Measurements from ENCODE around the gene LMLN. TPM values are rescaled to one million over a fixed set of nuclear protein-coding genes. Genes with fewer than 3 reads are reported as not detected.
"Not testable (repeated sequence)": the region's sequence is repeated elsewhere in the genome, so short reads cannot be mapped to it uniquely, and the experiment has no call there.

LMLN gene
- total and polyA plus RNA-seq, 8 donors = 9.0 to 12.2 (median 10.0) TPM

DNA sequence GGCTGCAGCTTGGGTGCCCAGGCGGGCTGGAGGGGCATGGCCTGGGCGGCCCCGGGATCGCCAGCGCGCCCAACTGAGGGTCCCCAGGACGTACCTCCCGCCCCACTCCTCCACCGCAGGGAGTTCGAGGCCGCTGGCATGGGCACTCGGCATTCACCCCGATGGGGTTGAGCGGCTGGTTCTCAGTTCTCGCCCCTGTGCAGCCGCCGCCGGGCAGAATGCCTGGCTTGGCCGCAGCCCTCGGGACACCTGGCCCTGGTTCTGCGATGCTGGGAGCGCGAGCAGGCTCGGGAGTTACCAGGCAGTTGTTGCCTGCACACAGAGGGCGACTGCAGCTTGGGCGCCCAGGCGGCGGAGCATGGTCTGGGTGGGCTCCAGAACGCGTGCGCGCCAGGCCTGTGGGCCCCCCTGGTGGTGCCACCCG, 121.4 kb downstream of the LMLN start:
- Histone ChIP-seq H3K27ac (no peak overlapping the region), H3K9me3 (no peaks in the 10 kb centered on the region), H3K4me1 (peaks cover 6 to 19% of the 10 kb centered on the region in 2 donors), H3K4me3 (peak overlapping the region in 1 of 2 donors; percentile 27), H3K36me3 (no peaks in the 10 kb centered on the region), H3K27me3 (peaks cover 73 to 96% of the 10 kb centered on the region in 2 donors)
- ATAC-seq = no peak
- intact Hi-C loops (cut with DNase I) = no loop called here
- DNase-seq = no peak
- TF ChIP-seq, protein P1, sequence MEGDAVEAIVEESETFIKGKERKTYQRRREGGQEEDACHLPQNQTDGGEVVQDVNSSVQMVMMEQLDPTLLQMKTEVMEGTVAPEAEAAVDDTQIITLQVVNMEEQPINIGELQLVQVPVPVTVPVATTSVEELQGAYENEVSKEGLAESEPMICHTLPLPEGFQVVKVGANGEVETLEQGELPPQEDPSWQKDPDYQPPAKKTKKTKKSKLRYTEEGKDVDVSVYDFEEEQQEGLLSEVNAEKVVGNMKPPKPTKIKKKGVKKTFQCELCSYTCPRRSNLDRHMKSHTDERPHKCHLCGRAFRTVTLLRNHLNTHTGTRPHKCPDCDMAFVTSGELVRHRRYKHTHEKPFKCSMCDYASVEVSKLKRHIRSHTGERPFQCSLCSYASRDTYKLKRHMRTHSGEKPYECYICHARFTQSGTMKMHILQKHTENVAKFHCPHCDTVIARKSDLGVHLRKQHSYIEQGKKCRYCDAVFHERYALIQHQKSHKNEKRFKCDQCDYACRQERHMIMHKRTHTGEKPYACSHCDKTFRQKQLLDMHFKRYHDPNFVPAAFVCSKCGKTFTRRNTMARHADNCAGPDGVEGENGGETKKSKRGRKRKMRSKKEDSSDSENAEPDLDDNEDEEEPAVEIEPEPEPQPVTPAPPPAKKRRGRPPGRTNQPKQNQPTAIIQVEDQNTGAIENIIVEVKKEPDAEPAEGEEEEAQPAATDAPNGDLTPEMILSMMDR (IDR thresholded peaks at IDR 0.05) = no peak

DNA sequence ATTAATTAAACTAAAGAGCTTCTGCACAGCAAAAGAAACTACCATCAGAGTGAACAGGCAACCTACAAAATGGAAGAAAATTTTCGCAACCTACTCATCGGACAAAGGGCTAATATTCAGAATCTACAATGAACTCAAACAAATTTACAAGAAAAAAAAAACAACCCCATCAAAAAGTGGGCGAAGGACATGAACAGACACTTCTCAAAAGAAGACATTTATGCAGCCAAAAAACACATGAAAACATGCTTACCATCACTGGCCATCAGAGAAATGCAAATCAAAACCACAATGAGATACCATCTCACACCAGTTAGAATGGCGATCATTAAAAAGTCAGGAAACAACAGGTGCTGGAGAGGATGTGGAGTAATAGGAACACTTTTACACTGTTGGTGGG, 122.2 kb downstream of the LMLN start:
- H3K4me3 ChIP-seq; intact Hi-C loops (cut with DNase I); DNase-seq; H3K9me3 ChIP-seq; ATAC-seq; H3K36me3 ChIP-seq; H3K27ac ChIP-seq: not testable (repeated sequence)
- H3K27me3 ChIP-seq = peaks cover 67 to 95% of the 10 kb centered on the region in 2 donors
- H3K4me1 ChIP-seq = peaks cover 6 to 19% of the 10 kb centered on the region in 2 donors

DNA sequence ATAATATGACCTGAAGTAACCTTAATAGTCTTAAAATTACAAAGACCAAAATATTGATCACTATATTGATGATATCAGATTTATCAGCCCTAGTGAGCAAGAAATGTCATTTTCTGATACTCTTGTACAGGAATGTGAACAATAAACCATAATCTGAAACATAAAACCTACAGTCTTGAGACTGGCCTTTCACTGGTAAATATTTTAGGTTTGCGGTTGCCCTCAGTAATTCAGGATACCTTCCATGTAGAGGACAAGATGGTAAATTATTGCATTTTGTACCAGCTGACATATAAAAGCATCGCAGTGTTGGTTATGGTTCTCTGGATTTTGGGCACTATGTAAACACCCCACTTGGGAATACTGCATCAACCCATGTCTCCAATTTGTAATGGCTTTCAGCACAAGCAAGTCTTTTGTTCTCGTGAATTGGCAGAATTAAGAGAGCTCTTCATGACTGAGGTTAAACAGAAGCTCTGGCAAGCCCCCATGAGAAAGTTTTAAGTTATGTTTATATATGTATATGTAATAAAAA, 128.5 kb downstream of the LMLN start:
- H3K36me3 ChIP-seq = no peaks in the 10 kb centered on the region
- no peak overlapping the region for H3K4me3 ChIP-seq
- TF ChIP-seq, protein P1 (IDR thresholded peaks at IDR 0.05) = no peak
- H3K27me3 ChIP-seq = peaks cover 62 to 90% of the 10 kb centered on the region in 2 donors
- H3K27ac ChIP-seq = no peak overlapping the region
- no peak for DNase-seq
- intact Hi-C loops (cut with DNase I) = no loop called here
- no peak for ATAC-seq
- H3K9me3 ChIP-seq = no peaks in the 10 kb centered on the region
- no peaks in the 10 kb centered on the region for H3K4me1 ChIP-seq

DNA sequence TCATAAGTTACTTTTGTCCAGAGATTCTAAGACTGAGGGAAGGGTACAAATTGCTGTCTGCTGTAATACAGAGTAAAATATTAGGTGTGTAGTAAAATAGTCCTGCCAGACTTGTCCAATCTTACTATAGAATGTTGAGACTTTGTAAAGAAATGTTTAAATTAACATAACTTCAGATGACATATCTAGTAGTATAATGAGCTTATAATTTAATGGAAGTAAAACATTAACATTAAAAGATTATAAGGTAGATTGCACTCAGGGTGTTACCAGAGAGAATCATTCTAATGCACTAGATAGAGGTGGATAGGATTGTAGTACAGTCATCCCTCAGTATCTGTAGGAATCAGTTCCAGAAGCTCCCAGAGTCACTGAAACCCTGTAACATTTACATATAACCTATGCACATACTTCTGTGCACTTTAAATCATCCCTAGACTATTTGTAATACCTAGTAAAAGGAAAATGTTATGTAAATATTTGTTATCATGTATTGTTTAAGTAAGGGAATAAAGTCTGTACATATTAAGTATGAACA, 130.8 kb downstream of the LMLN start:
- H3K27me3 ChIP-seq = peaks cover 54 to 90% of the 10 kb centered on the region in 2 donors
- ATAC-seq = no peak
- no peak for DNase-seq
- no peaks in the 10 kb centered on the region for H3K4me1 ChIP-seq
- H3K9me3 ChIP-seq = no peaks in the 10 kb centered on the region
- no peak overlapping the region for H3K4me3 ChIP-seq
- intact Hi-C loops (cut with DNase I) = no loop called here
- TF ChIP-seq, protein P1 (IDR thresholded peaks at IDR 0.05) = no peak
- no peak overlapping the region for H3K27ac ChIP-seq
- H3K36me3 ChIP-seq = no peaks in the 10 kb centered on the region

DNA sequence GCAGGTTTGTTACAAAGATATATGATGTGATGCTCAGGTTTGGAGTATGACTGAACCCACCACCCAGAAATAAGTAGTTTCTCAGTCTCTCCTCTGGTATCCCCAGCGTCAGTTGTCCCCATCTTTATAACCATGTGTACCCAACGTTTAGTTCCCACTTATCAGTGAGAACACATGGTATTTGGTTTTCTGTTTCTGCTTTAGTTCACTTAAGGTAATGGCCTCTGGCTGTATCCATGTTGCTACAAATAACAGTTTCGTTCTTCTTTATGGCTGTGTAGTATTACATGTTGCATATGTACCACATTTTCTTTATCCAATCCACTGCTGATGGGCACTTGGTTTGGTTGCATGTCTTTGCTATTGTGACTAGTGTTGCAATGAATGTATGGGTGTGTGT, 132.3 kb downstream of the LMLN start:
- TF ChIP-seq, protein P1 (IDR thresholded peaks at IDR 0.05) = no peak
- H3K27me3 ChIP-seq = peaks cover 54 to 81% of the 10 kb centered on the region in 2 donors
- H3K4me3 ChIP-seq = no peak overlapping the region
- no peak overlapping the region for H3K27ac ChIP-seq
- ATAC-seq (no peak), DNase-seq (no peak)
- no peaks in the 10 kb centered on the region for H3K4me1 ChIP-seq
- intact Hi-C loops (cut with DNase I) = no loop called here
- H3K36me3 ChIP-seq = no peaks in the 10 kb centered on the region
- no peaks in the 10 kb centered on the region for H3K9me3 ChIP-seq

Data from left lung (tissue), 10 donors.